Measurements from ENCODE around the gene HOXD9. TPM values are rescaled to one million over a fixed set of nuclear protein-coding genes. Genes with fewer than 3 reads are reported as not detected.

The HOXD9 gene
- total RNA-seq, 1 experiment from 2014 or later = not detected

DNA sequence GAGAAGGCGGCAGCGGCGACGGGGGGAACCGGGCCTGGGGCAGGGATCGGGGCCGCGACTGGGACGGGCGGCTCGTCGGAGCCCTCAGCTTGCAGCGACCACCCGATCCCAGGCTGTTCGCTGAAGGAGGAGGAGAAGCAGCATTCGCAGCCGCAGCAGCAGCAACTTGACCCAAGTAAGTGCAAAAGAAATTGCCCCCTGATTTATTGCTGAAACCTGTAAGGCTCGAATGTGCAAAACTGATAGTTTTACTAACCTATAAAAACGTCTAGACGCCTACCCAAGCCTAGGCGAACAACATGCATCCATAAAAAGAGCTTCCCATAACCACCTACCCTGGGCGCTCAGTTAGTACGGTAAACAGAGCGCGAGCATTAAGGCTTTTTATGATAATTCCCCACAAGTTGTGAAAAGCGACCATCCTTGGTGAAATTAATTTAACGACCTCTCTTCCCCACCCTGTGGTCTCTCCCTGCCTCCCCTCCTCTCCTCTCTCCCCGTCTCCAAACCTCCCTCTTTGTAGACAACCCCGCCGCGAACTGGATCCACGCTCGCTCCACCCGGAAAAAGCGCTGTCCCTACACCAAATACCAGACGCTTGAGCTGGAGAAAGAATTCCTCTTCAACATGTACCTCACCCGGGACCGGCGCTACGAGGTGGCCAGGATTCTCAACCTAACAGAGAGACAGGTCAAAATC lies 1.0 kb downstream of the HOXD9 start:
- no TSS peak for BruUV-seq (replicated peaks)
- H3K27me3 ChIP-seq (replicated peaks; ENCODE audit: control insufficient read depth, insufficient read depth, low read length) = peaks cover 12% of the 10 kb centered on the region
- Mint-ChIP-seq H3K4me1 (ENCODE audit: low read depth, unreplicated experiment) (peaks cover 9% of the 10 kb centered on the region), H3K4me3 (ENCODE audit: unreplicated experiment) (peak overlapping the region; percentile 72), H3K9me3 (ENCODE audit: unreplicated experiment) (no peaks in the 10 kb centered on the region), H3K27ac (ENCODE audit: unreplicated experiment) (no peak overlapping the region), H3K36me3 (ENCODE audit: insufficient read depth, unreplicated experiment) (no peaks in the 10 kb centered on the region), H3K27me3 (ENCODE audit: insufficient read depth, unreplicated experiment) (peaks cover 68% of the 10 kb centered on the region)
- CTCF ChIA-PET = interaction anchor here (0.5 kb wide), 1 partner anchor 51 kb away, joined by 3 read pairs; no protein-coding TSS in a partner anchor
- intact Hi-C loops (cut with micrococcal nuclease; ENCODE audit: unreplicated experiment) = loop anchor here (10.0 kb wide), 2 partner anchors 261 to 691 kb away; no protein-coding TSS in a partner anchor
- DNase-seq = no peak
- no peaks in the 10 kb centered on the region for H3K36me3 ChIP-seq (ENCODE audit: control insufficient read depth, insufficient read depth, low read length)
- TF ChIP-seq, protein P1, sequence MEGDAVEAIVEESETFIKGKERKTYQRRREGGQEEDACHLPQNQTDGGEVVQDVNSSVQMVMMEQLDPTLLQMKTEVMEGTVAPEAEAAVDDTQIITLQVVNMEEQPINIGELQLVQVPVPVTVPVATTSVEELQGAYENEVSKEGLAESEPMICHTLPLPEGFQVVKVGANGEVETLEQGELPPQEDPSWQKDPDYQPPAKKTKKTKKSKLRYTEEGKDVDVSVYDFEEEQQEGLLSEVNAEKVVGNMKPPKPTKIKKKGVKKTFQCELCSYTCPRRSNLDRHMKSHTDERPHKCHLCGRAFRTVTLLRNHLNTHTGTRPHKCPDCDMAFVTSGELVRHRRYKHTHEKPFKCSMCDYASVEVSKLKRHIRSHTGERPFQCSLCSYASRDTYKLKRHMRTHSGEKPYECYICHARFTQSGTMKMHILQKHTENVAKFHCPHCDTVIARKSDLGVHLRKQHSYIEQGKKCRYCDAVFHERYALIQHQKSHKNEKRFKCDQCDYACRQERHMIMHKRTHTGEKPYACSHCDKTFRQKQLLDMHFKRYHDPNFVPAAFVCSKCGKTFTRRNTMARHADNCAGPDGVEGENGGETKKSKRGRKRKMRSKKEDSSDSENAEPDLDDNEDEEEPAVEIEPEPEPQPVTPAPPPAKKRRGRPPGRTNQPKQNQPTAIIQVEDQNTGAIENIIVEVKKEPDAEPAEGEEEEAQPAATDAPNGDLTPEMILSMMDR (IDR thresholded peaks at IDR 0.05; ENCODE audit: insufficient read depth in 1 of 2, low read depth in 1 of 2, low read length in 1 of 2, severe bottlenecking in 1 of 2, unreplicated experiment in 1 of 2) = no peak
- 0 out of 2 replicates have a peak overlapping the region, but pooled peaks have one; percentile 15 for H3K4me3 ChIP-seq (ENCODE audit: low read depth, low read length)
- peaks cover 16% of the 10 kb centered on the region; the same call in 1 of the 2 replicates for H3K4me1 ChIP-seq
- H3K9me3 ChIP-seq = no peaks in the 10 kb centered on the region
- POLR2A ChIA-PET = no interaction called here

DNA sequence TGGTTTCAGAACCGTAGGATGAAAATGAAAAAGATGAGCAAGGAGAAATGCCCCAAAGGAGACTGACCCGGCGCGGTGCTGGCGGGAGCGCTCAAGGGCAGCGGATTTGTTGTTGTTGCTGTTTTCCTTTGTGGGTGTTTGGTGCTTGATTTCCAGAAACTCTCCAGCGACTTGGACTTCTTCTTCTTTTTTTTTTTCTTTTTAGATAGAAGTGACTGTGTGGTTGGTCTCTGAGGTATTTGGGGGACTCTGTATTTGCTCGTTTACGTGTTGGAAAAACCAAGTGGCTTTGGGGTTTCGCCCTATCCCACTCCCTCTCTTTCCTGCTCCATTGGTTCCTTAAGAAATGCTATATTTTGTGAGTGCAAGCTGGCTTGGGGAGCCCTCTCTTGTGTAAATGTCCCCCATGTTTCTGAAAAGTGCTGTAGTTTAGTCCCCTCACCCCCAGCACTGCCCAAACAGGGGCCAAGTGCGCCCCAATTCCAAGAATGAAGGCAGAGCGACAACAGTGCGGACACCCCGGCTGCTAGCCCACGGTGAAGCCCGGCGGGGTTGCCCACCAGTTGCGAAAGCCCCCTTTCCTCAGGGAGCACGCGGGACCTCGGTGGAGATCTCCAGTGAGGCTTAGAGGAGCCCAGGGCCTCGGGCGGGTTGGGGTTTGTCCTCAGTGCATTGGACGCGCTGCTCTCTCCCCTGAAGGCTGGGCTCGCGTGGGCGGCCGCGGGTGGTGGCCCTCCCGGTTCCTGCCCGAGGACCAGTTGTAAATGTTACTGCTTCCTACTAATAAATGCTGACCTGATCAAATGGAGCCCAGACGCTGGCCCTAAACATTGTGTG lies 1.8 kb downstream of the HOXD9 start:
- TF ChIP-seq, protein P1 (IDR thresholded peaks at IDR 0.05; ENCODE audit: insufficient read depth in 1 of 2, low read depth in 1 of 2, low read length in 1 of 2, severe bottlenecking in 1 of 2, unreplicated experiment in 1 of 2) = no peak
- BruUV-seq (replicated peaks) = no TSS peak
- H3K4me1 Mint-ChIP-seq (ENCODE audit: low read depth, unreplicated experiment) = peaks cover 16% of the 10 kb centered on the region
- H3K4me1 ChIP-seq = peaks cover 22% of the 10 kb centered on the region
- no peak for DNase-seq
- peaks cover 18% of the 10 kb centered on the region for H3K27me3 ChIP-seq (replicated peaks; ENCODE audit: control insufficient read depth, insufficient read depth, low read length)
- no peaks in the 10 kb centered on the region for H3K9me3 Mint-ChIP-seq (ENCODE audit: unreplicated experiment)
- intact Hi-C loops (cut with micrococcal nuclease; ENCODE audit: unreplicated experiment) = loop anchor here (10.0 kb wide), 2 partner anchors 260 to 690 kb away; no protein-coding TSS in a partner anchor
- H3K36me3 Mint-ChIP-seq (ENCODE audit: insufficient read depth, unreplicated experiment) = no peaks in the 10 kb centered on the region
- CTCF ChIA-PET = interaction anchor here (0.5 kb wide), 1 partner anchor 50 kb away, joined by 3 read pairs; no protein-coding TSS in a partner anchor
- H3K27me3 Mint-ChIP-seq (ENCODE audit: insufficient read depth, unreplicated experiment) = peaks cover 71% of the 10 kb centered on the region
- H3K9me3 ChIP-seq = no peaks in the 10 kb centered on the region
- H3K4me3 ChIP-seq (ENCODE audit: low read depth, low read length) = no peak overlapping the region
- peak overlapping the region; percentile 72 for H3K4me3 Mint-ChIP-seq (ENCODE audit: unreplicated experiment)
- H3K27ac Mint-ChIP-seq (ENCODE audit: unreplicated experiment) = no peak overlapping the region
- no peaks in the 10 kb centered on the region for H3K36me3 ChIP-seq (ENCODE audit: control insufficient read depth, insufficient read depth, low read length)
- POLR2A ChIA-PET = no interaction called here

All from Caco-2 (cell line).